ENCODE measurements around the gene NEURL3.

- TF ChIP-seq EP300 (IDR thresholded peaks at IDR 0.05) (no peak), POLR2A (IDR thresholded peaks at IDR 0.05) (no peak)
- TF ChIP-seq, protein P1, sequence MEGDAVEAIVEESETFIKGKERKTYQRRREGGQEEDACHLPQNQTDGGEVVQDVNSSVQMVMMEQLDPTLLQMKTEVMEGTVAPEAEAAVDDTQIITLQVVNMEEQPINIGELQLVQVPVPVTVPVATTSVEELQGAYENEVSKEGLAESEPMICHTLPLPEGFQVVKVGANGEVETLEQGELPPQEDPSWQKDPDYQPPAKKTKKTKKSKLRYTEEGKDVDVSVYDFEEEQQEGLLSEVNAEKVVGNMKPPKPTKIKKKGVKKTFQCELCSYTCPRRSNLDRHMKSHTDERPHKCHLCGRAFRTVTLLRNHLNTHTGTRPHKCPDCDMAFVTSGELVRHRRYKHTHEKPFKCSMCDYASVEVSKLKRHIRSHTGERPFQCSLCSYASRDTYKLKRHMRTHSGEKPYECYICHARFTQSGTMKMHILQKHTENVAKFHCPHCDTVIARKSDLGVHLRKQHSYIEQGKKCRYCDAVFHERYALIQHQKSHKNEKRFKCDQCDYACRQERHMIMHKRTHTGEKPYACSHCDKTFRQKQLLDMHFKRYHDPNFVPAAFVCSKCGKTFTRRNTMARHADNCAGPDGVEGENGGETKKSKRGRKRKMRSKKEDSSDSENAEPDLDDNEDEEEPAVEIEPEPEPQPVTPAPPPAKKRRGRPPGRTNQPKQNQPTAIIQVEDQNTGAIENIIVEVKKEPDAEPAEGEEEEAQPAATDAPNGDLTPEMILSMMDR (IDR thresholded peaks at IDR 0.05) = no peak
These were observed 1.7 kb upstream of the NEURL3 start for GRCh38 chr2:96506907-96507240.

Measured in gastroesophageal sphincter (tissue), 3 donors.